Natural killer cell treated with Interleukin-12 subunit alpha and Interleukin-12 subunit beta and Interleukin-15 and Interleukin-18, amount 100 ng/mL, for 72 hours (primary cell): ENCODE data around the gene SLC10A7. TPM values are rescaled to one million over a fixed set of nuclear protein-coding genes. Genes with fewer than 3 reads are reported as not detected.

Source experiments
- ATAC-seq, 2 donors: fragments of 150-1000 bp; cut with Tn5 transposase in 1 of 2; sonication (Bioruptor Pico), chemical (Tn5 transposase) in 1 of 2; 2 replicates each; pipeline ENCODE4 v1.10.0; 2021
- DNase-seq: peaks from one replicate; pipeline ENCODE4 v3.0.0; 2022; ENCODE audit warnings: low spot score
- H3K27ac Mint-ChIP-seq, 2 donors: 1 replicate in 1 of 2; 2 replicates in 1 of 2; pipeline ENCODE4 v1.8.0; 2022; ENCODE audit warnings: mixed read lengths in 2 of 2, mild to moderate bottlenecking in 1 of 2, moderate library complexity in 1 of 2
- H3K27me3 Mint-ChIP-seq, 2 donors: 1 replicate in 1 of 2; 2 replicates in 1 of 2; pipeline ENCODE4 v1.8.0; 2022; ENCODE audit warnings: mixed read lengths in 2 of 2
- H3K36me3 Mint-ChIP-seq: one replicate; pipeline ENCODE4 v1.8.0; 2022; ENCODE audit warnings: mixed read lengths
- H3K4me1 Mint-ChIP-seq, 2 donors: 1 replicate in 1 of 2; 2 replicates in 1 of 2; pipeline ENCODE4 v1.8.0; 2022; ENCODE audit warnings: low read depth in 2 of 2, mixed read lengths in 2 of 2, mild to moderate bottlenecking in 1 of 2
- H3K4me3 Mint-ChIP-seq: one replicate; pipeline ENCODE4 v1.8.0; 2022; ENCODE audit warnings: mixed read lengths
- H3K9me3 Mint-ChIP-seq: 2 replicates; pipeline ENCODE4 v1.8.0; 2022; ENCODE audit warnings: mixed read lengths
- total RNA-seq, 2 donors: library from RNA; stranded (reverse); gene quantifications; one replicate each; pipeline ENCODE4 v1.2.3, GENCODE V29; 2022

Gene SLC10A7
- total RNA-seq, 2 donors from 2014 or later, result 31.1 to 33.9 TPM

GRCh38 chr4:146513548-146513947, 8.2 kb downstream of the SLC10A7 start:
- ATAC-seq (no peak), DNase-seq (no peak)
- peaks cover 6 to 14% of the 10 kb centered on the region in 2 donors for H3K4me1 Mint-ChIP-seq
- H3K36me3 Mint-ChIP-seq, result peaks cover 4% of the 10 kb centered on the region
- H3K27me3 Mint-ChIP-seq, result no peaks in the 10 kb centered on the region
- no peaks in the 10 kb centered on the region for H3K9me3 Mint-ChIP-seq
- no peak overlapping the region for H3K4me3 Mint-ChIP-seq
- H3K27ac Mint-ChIP-seq, result no peak overlapping the region

DNA sequence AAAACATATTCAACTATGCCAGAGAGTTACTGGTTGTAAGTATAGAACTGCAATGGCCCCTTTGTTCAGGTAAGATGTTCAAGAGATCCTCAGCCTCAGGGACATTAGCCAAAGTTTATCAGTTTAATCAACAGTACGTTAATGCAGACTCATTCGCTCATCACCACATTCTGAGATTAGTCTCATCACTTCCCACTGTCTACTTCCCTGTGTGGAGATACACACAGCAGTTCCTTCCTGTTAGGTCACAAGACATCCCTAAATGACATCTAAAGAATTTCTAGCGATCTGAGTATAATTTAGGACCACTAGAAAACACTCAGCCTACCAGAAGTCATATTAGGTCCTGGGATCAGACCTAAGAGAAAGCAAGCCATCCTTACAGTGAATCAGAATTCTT, 10.4 kb downstream of the SLC10A7 start:
- H3K27me3 Mint-ChIP-seq, result no peaks in the 10 kb centered on the region
- ATAC-seq, result no peak
- no peaks in the 10 kb centered on the region for H3K9me3 Mint-ChIP-seq
- peaks cover 0 to 12% of the 10 kb centered on the region in 2 donors for H3K4me1 Mint-ChIP-seq
- peaks cover 17% of the 10 kb centered on the region for H3K36me3 Mint-ChIP-seq
- no peak overlapping the region for H3K27ac Mint-ChIP-seq
- DNase-seq, result no peak
- no peak overlapping the region for H3K4me3 Mint-ChIP-seq

DNA sequence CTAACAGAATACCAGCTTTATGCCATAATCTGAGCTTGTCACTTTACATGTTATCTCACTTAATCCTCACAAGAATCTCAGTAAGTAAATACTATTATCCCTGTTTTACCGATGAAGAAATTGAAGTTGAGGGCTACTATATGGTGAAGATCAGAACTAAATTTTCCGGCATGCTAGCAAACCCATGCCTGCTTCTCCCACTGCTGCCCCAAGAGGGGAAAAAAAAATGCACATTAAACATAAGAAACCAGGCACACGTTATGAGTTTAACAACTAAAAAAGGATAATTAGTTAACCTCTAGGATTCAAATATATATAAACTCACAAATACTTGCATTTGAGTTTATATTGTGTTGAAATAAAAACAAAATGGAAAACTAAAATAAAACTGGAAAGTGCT, 10.8 kb downstream of the SLC10A7 start:
- DNase-seq, result no peak
- H3K4me1 Mint-ChIP-seq, result peaks cover 0 to 13% of the 10 kb centered on the region in 2 donors
- H3K27me3 Mint-ChIP-seq, result no peaks in the 10 kb centered on the region
- H3K4me3 Mint-ChIP-seq, result no peak overlapping the region
- H3K36me3 Mint-ChIP-seq, result peaks cover 17% of the 10 kb centered on the region
- ATAC-seq, result no peak
- no peaks in the 10 kb centered on the region for H3K9me3 Mint-ChIP-seq
- no peak overlapping the region for H3K27ac Mint-ChIP-seq

GRCh38 chr4:146508229-146508939, 13.4 kb downstream of the SLC10A7 start:
- no peak for ATAC-seq
- H3K4me1 Mint-ChIP-seq, result peaks cover 0 to 13% of the 10 kb centered on the region in 2 donors
- no peak for DNase-seq
- H3K27ac Mint-ChIP-seq, result no peak overlapping the region
- H3K9me3 Mint-ChIP-seq, result no peaks in the 10 kb centered on the region
- peaks cover 21% of the 10 kb centered on the region for H3K36me3 Mint-ChIP-seq
- no peak overlapping the region for H3K4me3 Mint-ChIP-seq
- no peaks in the 10 kb centered on the region for H3K27me3 Mint-ChIP-seq

DNA sequence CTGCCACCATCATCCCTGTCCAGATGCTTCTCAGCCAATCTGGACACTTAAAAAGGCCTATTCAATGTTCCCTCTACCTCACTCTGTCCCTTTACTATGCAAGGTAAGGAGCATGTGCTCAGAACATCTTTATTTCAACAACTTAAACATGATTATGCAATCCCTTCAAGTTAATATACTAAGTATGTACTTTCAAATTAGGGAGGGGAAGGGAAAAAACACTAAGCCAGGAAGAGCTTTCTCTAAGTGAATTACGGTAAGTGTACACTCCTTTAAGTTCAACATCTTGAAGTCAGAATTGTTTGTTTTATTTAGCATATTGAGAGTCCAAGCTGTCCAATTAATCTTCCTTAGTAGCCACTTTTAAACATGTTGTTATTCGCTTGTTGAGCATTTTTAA, 14.1 kb downstream of the SLC10A7 start:
- no peak for DNase-seq
- Mint-ChIP-seq H3K9me3 (no peaks in the 10 kb centered on the region), H3K27ac (no peak overlapping the region), H3K4me3 (no peak overlapping the region), H3K36me3 (peaks cover 26% of the 10 kb centered on the region), H3K27me3 (no peaks in the 10 kb centered on the region), H3K4me1 (peaks cover 0 to 13% of the 10 kb centered on the region in 2 donors)
- ATAC-seq, result no peak

DNA sequence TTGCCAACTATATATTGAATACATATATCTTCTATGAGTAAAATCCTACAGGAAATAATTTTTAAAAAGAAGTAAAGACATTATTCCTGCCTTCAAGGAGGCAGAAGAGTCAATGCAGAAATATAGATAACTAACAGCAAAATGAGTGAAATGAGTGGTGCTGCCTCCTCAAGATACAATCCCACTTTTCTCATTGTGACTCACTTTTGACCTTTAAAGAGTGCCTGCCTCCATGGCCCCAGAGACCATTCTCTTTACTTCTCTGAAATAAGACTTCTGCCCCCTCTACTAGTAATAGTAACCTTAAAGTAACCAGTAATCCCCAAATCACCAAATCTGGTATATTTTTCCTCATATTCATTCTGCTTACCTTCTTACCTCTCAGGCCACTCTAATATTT, 15.5 kb downstream of the SLC10A7 start:
- Mint-ChIP-seq H3K9me3 (no peaks in the 10 kb centered on the region), H3K4me1 (peaks cover 0 to 11% of the 10 kb centered on the region in 2 donors), H3K36me3 (peaks cover 30% of the 10 kb centered on the region), H3K27me3 (no peaks in the 10 kb centered on the region), H3K27ac (no peak overlapping the region), H3K4me3 (no peak overlapping the region)
- no peak for DNase-seq
- ATAC-seq, result no peak

- peaks cover 12% of the 10 kb centered on the region for H3K36me3 Mint-ChIP-seq
- H3K4me3 Mint-ChIP-seq, result no peak overlapping the region
- H3K9me3 Mint-ChIP-seq, result no peaks in the 10 kb centered on the region
- H3K27ac Mint-ChIP-seq, result no peak overlapping the region
- no peaks in the 10 kb centered on the region for H3K27me3 Mint-ChIP-seq
- no peak for DNase-seq
- peaks cover 13 to 14% of the 10 kb centered on the region in 2 donors for H3K4me1 Mint-ChIP-seq
- ATAC-seq, result no peak
These were observed 21.5 kb downstream of the SLC10A7 start for GRCh38 chr4:146500216-146500615.

DNA sequence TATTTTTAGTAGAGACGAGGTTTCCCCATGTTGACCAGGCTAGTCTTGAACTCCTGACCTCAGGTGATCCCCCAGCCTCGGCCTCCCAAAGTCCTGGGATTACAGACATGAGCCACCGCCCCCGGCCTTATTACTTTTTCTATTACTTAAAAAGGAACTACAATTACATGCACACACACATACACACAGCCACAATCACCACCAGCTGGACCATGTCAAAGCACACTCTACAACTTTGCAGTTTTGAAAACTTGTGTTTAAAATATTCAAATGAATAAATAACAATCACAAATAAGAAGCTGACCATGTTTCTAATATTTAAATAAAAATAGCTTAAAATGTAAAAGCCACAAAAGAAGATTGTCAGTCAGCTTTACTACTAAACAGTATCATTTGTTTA, 23.4 kb downstream of the SLC10A7 start:
- Mint-ChIP-seq H3K27ac (no peak overlapping the region), H3K9me3 (no peaks in the 10 kb centered on the region), H3K36me3 (peaks cover 13% of the 10 kb centered on the region), H3K4me1 (peaks cover 23 to 25% of the 10 kb centered on the region in 2 donors), H3K4me3 (no peak overlapping the region), H3K27me3 (no peaks in the 10 kb centered on the region)
- no peak for DNase-seq
- no peak for ATAC-seq

- Mint-ChIP-seq H3K27me3 (no peaks in the 10 kb centered on the region), H3K4me1 (peaks cover 29 to 37% of the 10 kb centered on the region in 2 donors), H3K36me3 (peaks cover 6% of the 10 kb centered on the region), H3K9me3 (no peaks in the 10 kb centered on the region), H3K27ac (no peak overlapping the region), H3K4me3 (no peak overlapping the region)
- DNase-seq, result no peak
- ATAC-seq, result no peak
These were observed 26.5 kb downstream of the SLC10A7 start for GRCh38 chr4:146495269-146495668.

DNA sequence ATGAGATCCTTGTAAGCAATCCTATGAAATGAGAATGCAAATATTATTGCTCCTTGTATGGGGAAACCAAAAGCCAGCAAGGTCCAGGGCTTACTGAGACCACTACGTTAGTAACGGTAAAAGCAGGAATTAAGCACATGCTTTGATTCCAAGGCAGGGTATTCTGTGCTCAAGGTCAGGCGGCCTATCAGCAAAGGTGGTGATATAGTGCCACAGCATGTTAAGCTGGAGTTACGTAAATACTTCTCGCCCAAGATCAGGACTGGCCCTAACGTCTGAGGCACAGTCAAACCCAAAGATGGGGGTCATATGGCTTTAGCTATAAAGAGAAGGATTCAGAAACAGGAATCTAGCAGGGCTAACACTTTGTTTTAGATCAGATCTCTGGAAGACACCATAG, 27.6 kb downstream of the SLC10A7 start:
- no peak overlapping the region for H3K27ac Mint-ChIP-seq
- DNase-seq (no peak), ATAC-seq (no peak)
- H3K4me1 Mint-ChIP-seq, result peaks cover 33 to 45% of the 10 kb centered on the region in 2 donors
- H3K9me3 Mint-ChIP-seq, result no peaks in the 10 kb centered on the region
- peaks cover 6% of the 10 kb centered on the region for H3K36me3 Mint-ChIP-seq
- no peak overlapping the region for H3K4me3 Mint-ChIP-seq
- H3K27me3 Mint-ChIP-seq, result no peaks in the 10 kb centered on the region

- H3K9me3 Mint-ChIP-seq, result no peaks in the 10 kb centered on the region
- H3K4me1 Mint-ChIP-seq, result peaks cover 37 to 60% of the 10 kb centered on the region in 2 donors
- DNase-seq (no peak), ATAC-seq (no peak)
- no peak overlapping the region for H3K4me3 Mint-ChIP-seq
- H3K27ac Mint-ChIP-seq, result no peak overlapping the region
- no peaks in the 10 kb centered on the region for H3K27me3 Mint-ChIP-seq
- peaks cover 17% of the 10 kb centered on the region for H3K36me3 Mint-ChIP-seq
These were observed 31.6 kb downstream of the SLC10A7 start for GRCh38 chr4:146490106-146490505.

DNA sequence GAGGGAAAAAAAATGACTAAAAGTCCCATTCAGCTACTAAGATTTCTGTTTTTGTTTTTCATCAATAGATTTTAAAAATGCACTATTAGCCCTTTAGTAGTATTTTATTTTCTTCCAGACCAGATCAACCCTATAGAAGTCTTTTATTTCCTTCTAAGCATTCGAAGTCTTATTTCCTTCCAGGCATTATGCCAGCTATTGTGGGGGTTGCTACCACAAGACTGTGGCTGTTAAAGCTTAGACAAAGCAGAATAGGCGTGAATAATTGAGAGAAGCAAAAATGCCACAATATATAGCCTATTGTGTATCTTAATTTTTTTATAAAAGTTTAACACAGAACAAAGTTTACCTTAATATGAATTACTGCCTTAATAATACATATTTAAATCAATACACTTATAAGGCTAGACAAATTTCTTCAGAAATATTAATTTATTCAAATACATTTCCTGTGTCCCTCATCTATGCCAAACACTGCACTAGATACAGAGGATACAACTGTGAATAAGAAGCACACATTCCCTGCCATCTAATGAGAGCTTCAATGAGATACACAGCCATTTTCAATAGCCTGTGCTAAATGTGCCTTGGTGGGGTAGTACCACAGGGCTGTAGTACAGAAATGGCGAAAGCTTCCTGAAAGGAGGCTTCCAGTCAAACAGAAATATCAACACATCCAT, 33.1 kb downstream of the SLC10A7 start:
- Mint-ChIP-seq H3K27me3 (no peaks in the 10 kb centered on the region), H3K9me3 (no peaks in the 10 kb centered on the region), H3K4me1 (peaks cover 29 to 50% of the 10 kb centered on the region in 2 donors), H3K36me3 (peaks cover 16% of the 10 kb centered on the region), H3K4me3 (no peak overlapping the region), H3K27ac (no peak overlapping the region)
- DNase-seq (no peak), ATAC-seq (no peak)

- Mint-ChIP-seq H3K4me3 (peak overlapping the region; percentile 13), H3K36me3 (peaks cover 37% of the 10 kb centered on the region), H3K27ac (no peak overlapping the region), H3K27me3 (no peaks in the 10 kb centered on the region), H3K9me3 (peaks cover 5% of the 10 kb centered on the region), H3K4me1 (peaks cover 35 to 60% of the 10 kb centered on the region in 2 donors)
- ATAC-seq, result peak in 1 of 2 donors; percentile 57
- no peak for DNase-seq
These were observed 35.2 kb downstream of the SLC10A7 start for GRCh38 chr4:146486565-146486964.

DNA sequence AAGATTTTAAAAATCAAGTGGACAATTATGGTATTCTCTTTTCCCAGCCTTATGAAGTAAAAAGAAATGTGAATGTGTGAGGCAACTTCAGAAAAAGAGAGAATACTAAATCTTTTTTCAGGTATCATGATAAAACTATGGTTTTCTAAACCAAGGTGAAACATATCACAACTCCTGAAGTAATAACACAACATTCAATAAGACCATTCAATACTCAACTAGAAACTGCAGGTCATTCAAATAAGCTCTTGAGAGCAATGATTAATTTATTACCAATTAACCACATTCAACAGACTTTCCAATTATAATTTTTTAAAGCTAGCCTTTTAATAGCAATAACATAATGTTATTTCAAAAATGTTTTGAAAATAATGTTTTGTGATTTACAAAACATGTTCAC, 35.8 kb downstream of the SLC10A7 start:
- DNase-seq (no peak), ATAC-seq (no peak)
- H3K27me3 Mint-ChIP-seq, result no peaks in the 10 kb centered on the region
- peaks cover 38% of the 10 kb centered on the region for H3K36me3 Mint-ChIP-seq
- H3K4me3 Mint-ChIP-seq, result no peak overlapping the region
- H3K4me1 Mint-ChIP-seq, result peaks cover 35 to 58% of the 10 kb centered on the region in 2 donors
- peaks cover 5% of the 10 kb centered on the region for H3K9me3 Mint-ChIP-seq
- H3K27ac Mint-ChIP-seq, result peak overlapping the region in 1 of 2 donors; percentile 21
